DOHH2 (cell line): ENCODE data around the gene CCDC85A.
"Not testable (repeated sequence)": the region's sequence is repeated elsewhere in the genome, so short reads cannot be mapped to it uniquely, and the experiment has no call there.

Experiments used
- H3F3A ChIP-seq: fragments of 200-600 bp; sonication (generic), shearing (Covaris generic); 2 replicates; pipeline ENCODE4 v1.6.0; 2016; ENCODE audit warnings: antibody characterized with exemption, mild to moderate bottlenecking; ENCODE audit not compliant: control insufficient read depth, insufficient read depth
- H3K27ac ChIP-seq: fragments of 200-600 bp; sonication (generic); 2 replicates; pipeline ENCODE4 v1.5.1; 2014; ENCODE audit warnings: low read depth, mild to moderate bottlenecking, low read length, moderate library complexity
- H3K27me3 ChIP-seq: fragments of 200-600 bp; sonication (generic); 2 replicates; pipeline ENCODE4 v1.6.1; 2014; ENCODE audit warnings: mild to moderate bottlenecking, low read length, mixed read lengths; ENCODE audit not compliant: control insufficient read depth
- H3K36me3 ChIP-seq: fragments of 200-600 bp; sonication (generic); 2 replicates; pipeline ENCODE4 v1.6.1; 2014; ENCODE audit warnings: mild to moderate bottlenecking, low read length, moderate library complexity, mixed read lengths; ENCODE audit not compliant: control insufficient read depth
- H3K4me1 ChIP-seq: fragments of 200-600 bp; sonication (generic); 2 replicates; pipeline ENCODE4 v1.6.1; 2014; ENCODE audit warnings: mild to moderate bottlenecking, low read length, mixed read lengths; ENCODE audit not compliant: control insufficient read depth
- H3K4me2 ChIP-seq: fragments of 200-600 bp; sonication (generic); 2 replicates; pipeline ENCODE4 v1.6.0; 2014; ENCODE audit warnings: mild to moderate bottlenecking, low read length, moderate library complexity
- H3K4me3 ChIP-seq: fragments of 200-600 bp; sonication (generic); 2 replicates; pipeline ENCODE4 v1.5.1; 2014; ENCODE audit warnings: mild to moderate bottlenecking, low read length, mixed read lengths
- H3K79me2 ChIP-seq: fragments of 200-600 bp; sonication (generic); 2 replicates; pipeline ENCODE4 v1.6.1; 2014; ENCODE audit warnings: mild to moderate bottlenecking, low read length, mixed read lengths; ENCODE audit not compliant: control insufficient read depth
- H3K9me2 ChIP-seq: fragments of 200-600 bp; sonication (generic); replicated peaks from 2 replicates; pipeline ENCODE4 v1.6.1; 2014; ENCODE audit warnings: mild to moderate bottlenecking, low read length, mixed read lengths; ENCODE audit not compliant: control insufficient read depth
- H3K9me3 ChIP-seq: fragments of 200-600 bp; sonication (generic); 2 replicates; pipeline ENCODE4 v1.6.1; 2014; ENCODE audit warnings: antibody characterized with exemption, low read length, mixed read lengths; ENCODE audit not compliant: control insufficient read depth, insufficient read depth
- H4K20me1 ChIP-seq: fragments of 200-600 bp; sonication (generic); 2 replicates; pipeline ENCODE4 v1.6.0; 2014; ENCODE audit warnings: low read depth, mild to moderate bottlenecking, antibody characterized with exemption, low read length, moderate library complexity; ENCODE audit not compliant: control insufficient read depth, insufficient read depth
- CTCF ChIP-seq: fragments of 200-600 bp; sonication (generic); IDR thresholded peaks from one replicate; pipeline ENCODE4 v1.5.1; 2014; ENCODE audit warnings: antibody characterized with exemption, mild to moderate bottlenecking, low read depth, low read length; ENCODE audit not compliant: poor library complexity, severe bottlenecking
- EZH2phosphoT487 ChIP-seq: fragments of 200-600 bp; sonication (generic); IDR thresholded peaks from 2 replicates; pipeline ENCODE4 v1.6.1; 2017; ENCODE audit warnings: borderline replicate concordance, mild to moderate bottlenecking, antibody characterized with exemption, low read length, moderate library complexity, mixed read lengths

The CCDC85A gene

GRCh38 chr2:56183643-56184499 lies at the start of gene CCDC85A:
Gene CCDC85A, plus strand, starts transcription at chr2:56183990. Its CDS starts 635 bp downstream, at chr2:56184625.
- Histone ChIP-seq H3K36me3 (no peaks in the 10 kb centered on the region), H4K20me1 (no peaks in the 10 kb centered on the region), H3F3A (no peaks in the 10 kb centered on the region), H3K27ac (peak within 1 kb of the TSS; percentile 1; the same call in 1 of the 2 replicates), H3K79me2 (peaks cover 11% of the 10 kb centered on the region), H3K4me1 (peaks cover 42% of the 10 kb centered on the region), H3K4me3 (peak within 1 kb of the TSS; percentile 73), H3K9me2 (no peaks in the 10 kb centered on the region), H3K9me3 (no peaks in the 10 kb centered on the region), H3K4me2 (peak within 1 kb of the TSS; percentile 63), H3K27me3 (no peaks in the 10 kb centered on the region)
- TF ChIP-seq CTCF (peak; percentile 86), EZH2phosphoT487 (no peak)

- Histone ChIP-seq H3K27ac (no peak overlapping the region), H3K4me3 (no peak overlapping the region)
These were observed 48.9 kb upstream of the CCDC85A start for GRCh38 chr2:56134861-56135260.

GRCh38 chr2:56142497-56143061 lies 41.2 kb upstream of the CCDC85A start:
- not testable (repeated sequence) for H3K9me2 ChIP-seq, H3K9me3 ChIP-seq, H3K27me3 ChIP-seq, H3F3A ChIP-seq, H3K36me3 ChIP-seq, H3K27ac ChIP-seq, H3K4me2 ChIP-seq, H3K79me2 ChIP-seq, H4K20me1 ChIP-seq, H3K4me1 ChIP-seq, H3K4me3 ChIP-seq

More at GRCh38 chr2:56134861-56135260, 48.9 kb upstream of the CCDC85A start:
- no peaks in the 10 kb centered on the region for H3K9me2 ChIP-seq
- no peaks in the 10 kb centered on the region for H3K4me1 ChIP-seq
- no peaks in the 10 kb centered on the region for H3K79me2 ChIP-seq
- no peaks in the 10 kb centered on the region for H4K20me1 ChIP-seq
- H3K4me2 ChIP-seq = no peak overlapping the region
- TF ChIP-seq CTCF (no peak), EZH2phosphoT487 (no peak)
- H3K9me3 ChIP-seq = no peaks in the 10 kb centered on the region
- H3K36me3 ChIP-seq = no peaks in the 10 kb centered on the region
- no peaks in the 10 kb centered on the region for H3K27me3 ChIP-seq
- no peaks in the 10 kb centered on the region for H3F3A ChIP-seq

- Histone ChIP-seq H4K20me1 (no peaks in the 10 kb centered on the region), H3K4me1 (no peaks in the 10 kb centered on the region), H3K9me3 (no peaks in the 10 kb centered on the region), H3K27me3 (no peaks in the 10 kb centered on the region; the same call in 1 of the 2 replicates), H3K27ac (no peak overlapping the region), H3K36me3 (no peaks in the 10 kb centered on the region), H3K4me2 (no peak overlapping the region), H3K9me2 (no peaks in the 10 kb centered on the region), H3F3A (no peaks in the 10 kb centered on the region), H3K4me3 (no peak overlapping the region), H3K79me2 (no peaks in the 10 kb centered on the region)
- no peak for TF ChIP-seq CTCF
These were observed 35.9 kb upstream of the CCDC85A start for GRCh38 chr2:56147907-56148306.
